Measurements from ENCODE around the gene LIPT2. TPM values are rescaled to one million over a fixed set of nuclear protein-coding genes. Genes with fewer than 3 reads are reported as not detected.

Gene LIPT2
- total and polyA plus RNA-seq, 2 experiments from 2014 or later: 8.2 to 16.9 TPM

DNA sequence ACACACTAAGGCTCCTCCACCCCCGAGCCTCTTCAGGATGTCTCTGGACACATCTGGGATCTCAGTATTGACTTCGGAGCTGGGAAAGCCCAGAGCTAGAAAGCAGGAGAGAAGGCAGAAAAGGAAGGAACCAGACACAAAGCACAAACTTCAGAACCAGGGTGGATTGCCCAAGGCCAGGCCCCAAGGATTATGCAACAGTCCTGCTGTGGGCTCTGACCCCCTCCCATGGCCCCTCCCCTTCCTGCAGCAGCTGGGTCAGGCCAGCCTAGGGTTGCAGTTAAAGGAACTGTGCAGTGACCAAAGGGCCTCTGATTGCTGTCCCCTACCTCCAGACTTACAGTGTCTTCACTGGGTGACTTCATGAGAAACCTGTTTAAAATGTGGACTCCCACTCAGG, 31.5 kb downstream of the LIPT2 start:
- Mint-ChIP-seq H3K4me1 (peaks cover 9% of the 10 kb centered on the region; the same call in 2 of the 3 replicates), H3K27me3 (ENCODE audit: insufficient read depth, low read depth, poor library complexity) (peaks cover 7% of the 10 kb centered on the region), H3K4me3 (no peak overlapping the region), H3K36me3 (ENCODE audit: low read depth) (no peaks in the 10 kb centered on the region), H3K27ac (no peak overlapping the region), H3K9me3 (no peaks in the 10 kb centered on the region)
- Histone ChIP-seq H4K20me1 (replicated peaks; ENCODE audit: insufficient read depth) (no peaks in the 10 kb centered on the region), H2AFZ (no peak overlapping the region), H3K9me2 (ENCODE audit: insufficient read depth) (peaks cover 13% of the 10 kb centered on the region), H3K27ac (ENCODE audit: low read depth) (no peak overlapping the region), H3K4me2 (no peak overlapping the region), H3K4me3 (no peak overlapping the region), H3K4me1 (ENCODE audit: insufficient read depth) (peaks cover 16% of the 10 kb centered on the region), H3F3A (replicated peaks; ENCODE audit: low read depth) (no peaks in the 10 kb centered on the region), H3K79me2 (replicated peaks; ENCODE audit: insufficient read depth) (no peaks in the 10 kb centered on the region), H3K27me3 (ENCODE audit: insufficient read depth) (peaks cover 8% of the 10 kb centered on the region; the same call in 1 of the 2 replicates), H3K36me3 (ENCODE audit: insufficient read depth) (no peaks in the 10 kb centered on the region)
- TF ChIP-seq JUNB (IDR thresholded peaks at IDR 0.05; ENCODE audit: unreplicated experiment): no peak
- TF ChIP-seq ZNF462 (CRISPR knock-in tag; IDR thresholded peaks at IDR 0.05): no peak
- no peak for TF ChIP-seq ZNF331 (CRISPR knock-in tag; IDR thresholded peaks at IDR 0.05; ENCODE audit: low read depth)
- peak; percentile 74 for ATAC-seq
- DNase-seq (ENCODE audit: low spot score): peak; percentile 11

- Histone ChIP-seq H4K20me1 (replicated peaks; ENCODE audit: insufficient read depth) (no peaks in the 10 kb centered on the region), H3F3A (replicated peaks; ENCODE audit: low read depth) (no peaks in the 10 kb centered on the region), H3K4me2 (no peak overlapping the region), H2AFZ (no peak overlapping the region), H3K4me1 (ENCODE audit: insufficient read depth) (peaks cover 10% of the 10 kb centered on the region), H3K36me3 (ENCODE audit: insufficient read depth) (no peaks in the 10 kb centered on the region), H3K27me3 (ENCODE audit: insufficient read depth) (no peaks in the 10 kb centered on the region), H3K4me3 (no peak overlapping the region), H3K9me2 (ENCODE audit: insufficient read depth) (peaks cover 6% of the 10 kb centered on the region; the same call in 1 of the 2 replicates), H3K79me2 (replicated peaks; ENCODE audit: insufficient read depth) (no peaks in the 10 kb centered on the region), H3K27ac (ENCODE audit: low read depth) (no peak overlapping the region)
- Mint-ChIP-seq H3K4me1 (peaks cover 3% of the 10 kb centered on the region; the same call in 1 of the 3 replicates), H3K9me3 (no peaks in the 10 kb centered on the region), H3K27me3 (ENCODE audit: insufficient read depth, low read depth, poor library complexity) (peaks cover 2% of the 10 kb centered on the region), H3K27ac (no peak overlapping the region), H3K4me3 (no peak overlapping the region), H3K36me3 (ENCODE audit: low read depth) (no peaks in the 10 kb centered on the region)
- ATAC-seq: no peak
- TF ChIP-seq JUNB (IDR thresholded peaks at IDR 0.05; ENCODE audit: unreplicated experiment) (no peak), EZH2 (IDR thresholded peaks at IDR 0.05; ENCODE audit: low read depth, unreplicated experiment) (no peak), ZNF114 (CRISPR knock-in tag; IDR thresholded peaks at IDR 0.05) (no peak), POLR2AphosphoS5 (IDR thresholded peaks at IDR 0.05; ENCODE audit: low read depth) (no peak), STAT1 (IDR thresholded peaks at IDR 0.05; ENCODE audit: unreplicated experiment) (no peak), NANOG (IDR thresholded peaks at IDR 0.05; ENCODE audit: borderline replicate concordance) (no peak)
- TF ChIP-seq, protein P1, sequence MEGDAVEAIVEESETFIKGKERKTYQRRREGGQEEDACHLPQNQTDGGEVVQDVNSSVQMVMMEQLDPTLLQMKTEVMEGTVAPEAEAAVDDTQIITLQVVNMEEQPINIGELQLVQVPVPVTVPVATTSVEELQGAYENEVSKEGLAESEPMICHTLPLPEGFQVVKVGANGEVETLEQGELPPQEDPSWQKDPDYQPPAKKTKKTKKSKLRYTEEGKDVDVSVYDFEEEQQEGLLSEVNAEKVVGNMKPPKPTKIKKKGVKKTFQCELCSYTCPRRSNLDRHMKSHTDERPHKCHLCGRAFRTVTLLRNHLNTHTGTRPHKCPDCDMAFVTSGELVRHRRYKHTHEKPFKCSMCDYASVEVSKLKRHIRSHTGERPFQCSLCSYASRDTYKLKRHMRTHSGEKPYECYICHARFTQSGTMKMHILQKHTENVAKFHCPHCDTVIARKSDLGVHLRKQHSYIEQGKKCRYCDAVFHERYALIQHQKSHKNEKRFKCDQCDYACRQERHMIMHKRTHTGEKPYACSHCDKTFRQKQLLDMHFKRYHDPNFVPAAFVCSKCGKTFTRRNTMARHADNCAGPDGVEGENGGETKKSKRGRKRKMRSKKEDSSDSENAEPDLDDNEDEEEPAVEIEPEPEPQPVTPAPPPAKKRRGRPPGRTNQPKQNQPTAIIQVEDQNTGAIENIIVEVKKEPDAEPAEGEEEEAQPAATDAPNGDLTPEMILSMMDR (conservative IDR thresholded peaks at IDR 0.05; ENCODE audit: low read depth in 2 of 2): no peak
- DNase-seq (ENCODE audit: low spot score): peak; percentile 17
Measured at GRCh38 chr11:74460481-74461154, 32.9 kb downstream of the LIPT2 start.
